Measurements from ENCODE around the gene MX1.
"Not testable (repeated sequence)": the region's sequence is repeated elsewhere in the genome, so short reads cannot be mapped to it uniquely, and the experiment has no call there.

Gene MX1

GRCh38 chr21:41406340-41406739 lies 19.7 kb upstream of the MX1 start:
- DNase-seq (ENCODE audit: low read depth in 2 of 2, low spot score in 1 of 2), result no peak

- no peak for DNase-seq (ENCODE audit: low read depth in 2 of 2, low spot score in 1 of 2)
Measured at GRCh38 chr21:41407541-41408460, 18.2 kb upstream of the MX1 start.

DNA sequence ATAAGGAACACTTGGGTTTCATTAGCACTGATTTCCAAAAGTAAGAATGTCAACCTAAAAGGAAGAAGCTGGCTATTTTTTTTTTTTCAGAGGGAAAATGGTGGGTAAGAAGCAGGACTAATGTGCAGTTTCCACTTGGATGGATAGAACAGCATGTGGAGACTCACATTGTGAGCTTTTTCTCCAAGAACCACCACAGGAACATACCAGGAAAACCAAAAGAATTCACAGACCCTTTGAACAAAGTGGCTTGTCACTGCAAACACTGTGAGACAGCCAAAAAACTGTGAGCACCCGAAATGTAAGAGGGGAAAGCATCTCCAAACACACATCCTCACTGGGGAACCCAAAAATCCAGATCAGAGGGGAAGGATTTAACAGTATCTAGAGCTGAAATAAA lies 15.7 kb upstream of the MX1 start:
- DNase-seq (ENCODE audit: low read depth in 2 of 2, low spot score in 1 of 2), result no peak

DNA sequence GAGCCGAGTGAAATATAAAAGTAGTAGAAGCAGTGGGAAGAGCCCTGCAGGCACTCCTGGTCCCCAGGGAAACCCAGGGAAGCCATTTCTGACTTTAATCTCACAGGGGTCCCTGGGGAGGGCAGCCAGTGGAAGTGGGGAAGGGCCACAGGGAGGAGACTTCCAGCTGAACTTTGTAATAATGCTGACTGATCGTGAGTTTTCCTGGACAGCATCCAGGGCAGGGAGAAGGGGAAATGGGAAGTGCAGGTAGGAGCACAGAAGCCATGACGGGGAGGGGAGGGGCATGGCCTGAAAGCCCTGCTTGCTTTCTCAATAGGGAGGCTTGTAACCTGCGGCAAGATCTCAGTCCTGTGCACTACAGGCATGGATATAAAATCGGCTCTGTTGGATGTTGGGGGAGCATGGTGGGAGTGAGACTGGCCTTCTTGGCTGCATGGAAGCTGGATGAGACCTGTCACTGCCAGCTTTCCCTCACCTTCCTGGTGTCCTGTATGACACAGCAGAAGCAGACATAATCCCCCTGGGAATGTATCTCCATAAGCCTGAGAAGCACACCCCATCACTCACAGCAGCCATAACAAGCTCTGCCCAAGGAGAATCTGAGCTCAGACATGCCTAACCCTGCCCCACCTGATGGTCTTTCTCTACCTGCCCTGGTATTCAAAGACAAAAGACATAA lies 15.1 kb upstream of the MX1 start:
- DNase-seq (ENCODE audit: low read depth in 2 of 2, low spot score in 1 of 2), result no peak

DNA sequence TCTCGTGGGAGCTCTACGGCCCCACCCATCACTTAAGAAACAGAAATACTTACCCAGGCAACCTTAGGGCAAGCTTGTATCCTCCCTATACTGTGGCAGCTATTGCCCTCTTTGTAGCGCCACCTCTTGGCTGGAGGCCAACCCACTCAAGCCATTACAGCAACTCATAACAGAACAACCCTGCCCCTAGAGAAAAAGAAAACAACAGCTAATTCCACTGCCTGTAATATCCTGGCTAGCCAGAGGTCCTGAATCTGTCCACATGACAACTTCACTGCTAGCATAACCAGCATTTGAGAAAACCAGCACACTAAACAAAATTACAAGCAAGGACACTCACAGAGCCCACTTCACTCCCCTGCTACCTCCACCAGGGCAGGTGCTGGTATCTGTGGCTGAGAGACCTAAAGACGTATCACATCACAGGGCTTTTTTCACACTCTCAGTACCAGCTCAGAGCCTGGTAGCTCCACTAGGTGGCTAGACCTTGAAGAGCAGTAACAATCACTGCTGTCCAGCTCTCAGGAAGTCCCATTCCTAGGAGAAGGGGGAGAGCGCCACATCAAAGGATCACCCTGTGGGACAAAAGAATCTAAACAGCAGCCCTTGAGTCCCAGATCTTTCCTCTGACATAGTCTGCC lies 14.5 kb upstream of the MX1 start:
- no peak for DNase-seq (ENCODE audit: low read depth in 2 of 2, low spot score in 1 of 2)

- not testable (repeated sequence) for DNase-seq (ENCODE audit: low read depth in 2 of 2, low spot score in 1 of 2)
Measured at GRCh38 chr21:41417505-41417904, 8.5 kb upstream of the MX1 start.

DNA sequence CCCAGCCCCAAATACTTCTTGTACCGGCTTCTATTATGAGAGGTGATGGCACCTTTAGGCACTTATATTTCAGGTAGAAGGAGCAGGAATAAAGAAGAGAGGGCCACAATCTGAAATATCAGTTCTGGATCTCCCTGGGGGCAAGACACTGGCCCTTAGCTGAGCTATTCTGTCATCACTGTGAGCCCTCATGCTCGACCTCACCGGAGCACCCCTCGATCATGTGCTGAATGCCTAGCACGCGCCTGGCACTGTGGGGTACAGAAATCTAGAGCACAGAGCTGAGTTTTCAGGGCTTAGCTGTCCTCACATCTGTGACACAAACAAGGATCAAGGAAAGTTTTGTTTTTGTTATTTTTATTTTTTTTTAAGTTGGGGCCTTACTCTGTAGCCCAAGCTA lies 7.6 kb upstream of the MX1 start:
- DNase-seq (ENCODE audit: low read depth in 2 of 2, low spot score in 1 of 2), result no peak

DNA sequence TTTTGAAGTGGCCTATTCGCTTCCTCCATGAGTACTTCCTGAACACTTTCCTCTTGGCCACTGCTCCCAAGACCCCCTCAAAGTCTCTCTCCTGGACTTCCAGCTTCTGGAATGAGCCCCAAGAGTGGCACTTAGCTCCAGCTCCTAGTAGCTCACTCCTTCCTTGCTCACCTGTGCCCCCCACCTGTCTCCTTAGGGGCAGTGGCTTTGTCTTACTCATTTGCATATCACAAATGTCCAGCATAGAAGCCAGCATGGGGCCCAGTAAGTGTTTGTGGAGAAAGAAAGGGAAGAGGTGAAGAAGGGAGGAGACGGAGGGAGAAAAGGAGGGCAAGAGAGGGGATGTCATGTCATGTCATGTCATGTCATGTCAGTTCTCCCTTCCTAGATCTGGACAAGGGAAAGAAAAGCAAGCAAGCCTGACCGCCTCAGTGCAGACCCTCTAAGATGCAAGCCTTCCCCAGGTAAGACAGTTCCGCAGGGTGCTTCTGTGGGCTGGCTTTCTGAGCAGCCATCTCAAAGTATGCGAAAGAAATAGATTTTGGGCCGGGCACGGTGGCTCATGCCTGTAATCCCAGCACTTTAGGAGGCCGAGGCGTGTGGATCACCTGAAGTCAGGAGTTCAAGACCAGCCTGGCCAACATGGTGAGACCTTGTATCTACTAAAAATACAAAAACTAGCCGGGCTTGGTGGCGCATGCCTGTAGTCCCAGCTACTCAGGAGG lies 6.9 kb upstream of the MX1 start:
- DNase-seq (ENCODE audit: low read depth in 2 of 2, low spot score in 1 of 2), result no peak

- peak; percentile 33 to 41 for DNase-seq (ENCODE audit: low read depth in 2 of 2, low spot score in 1 of 2)
Measured at GRCh38 chr21:41419921-41420862, 5.8 kb upstream of the MX1 start.

- not testable (repeated sequence) for DNase-seq (ENCODE audit: low read depth in 2 of 2, low spot score in 1 of 2)
Measured at GRCh38 chr21:41420998-41421397, 5.0 kb upstream of the MX1 start.

DNA sequence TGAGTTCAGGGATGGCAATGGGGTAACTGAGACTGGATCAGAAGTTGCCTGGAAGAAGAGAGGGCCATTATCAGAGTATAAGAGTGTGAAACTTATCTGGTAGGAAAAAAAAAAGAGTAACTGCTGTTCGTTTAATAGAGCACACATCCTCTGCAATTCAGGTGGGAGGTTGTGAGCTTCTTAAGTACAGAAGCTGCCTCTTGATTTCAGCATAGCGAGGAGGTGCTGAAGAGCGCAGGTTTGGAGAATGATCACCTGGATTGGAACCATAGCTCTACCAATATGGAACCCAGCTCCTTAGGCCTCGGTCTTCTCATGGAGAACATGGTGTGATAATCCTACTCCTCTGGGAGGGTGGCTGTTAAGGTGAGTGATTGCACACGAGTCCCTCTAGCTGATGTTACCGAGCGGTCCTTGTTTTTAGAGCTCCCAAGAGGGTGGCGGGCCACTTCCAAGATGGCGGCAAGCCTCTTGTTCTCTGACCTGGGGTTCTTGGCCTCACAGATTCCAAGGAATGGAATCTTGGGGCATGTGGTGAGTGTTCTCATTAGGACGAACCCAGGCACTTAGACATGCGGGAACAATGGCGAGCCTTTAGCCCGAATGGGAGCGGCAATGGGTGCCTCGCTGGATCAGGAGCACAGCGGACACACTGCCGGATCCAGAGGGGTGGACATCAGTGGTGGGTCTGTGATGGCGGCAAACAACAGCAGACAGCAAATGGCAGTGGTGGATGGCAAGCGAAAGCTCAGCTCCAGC lies 3.3 kb upstream of the MX1 start:
- no peak for DNase-seq (ENCODE audit: low read depth in 2 of 2, low spot score in 1 of 2)

GRCh38 chr21:41423305-41423636 lies 2.8 kb upstream of the MX1 start:
- not testable (repeated sequence) for DNase-seq (ENCODE audit: low read depth in 2 of 2, low spot score in 1 of 2)

- no peak for DNase-seq (ENCODE audit: low read depth in 2 of 2, low spot score in 1 of 2)
Measured at GRCh38 chr21:41425588-41425953, 468 bp upstream of the MX1 start.

DNA sequence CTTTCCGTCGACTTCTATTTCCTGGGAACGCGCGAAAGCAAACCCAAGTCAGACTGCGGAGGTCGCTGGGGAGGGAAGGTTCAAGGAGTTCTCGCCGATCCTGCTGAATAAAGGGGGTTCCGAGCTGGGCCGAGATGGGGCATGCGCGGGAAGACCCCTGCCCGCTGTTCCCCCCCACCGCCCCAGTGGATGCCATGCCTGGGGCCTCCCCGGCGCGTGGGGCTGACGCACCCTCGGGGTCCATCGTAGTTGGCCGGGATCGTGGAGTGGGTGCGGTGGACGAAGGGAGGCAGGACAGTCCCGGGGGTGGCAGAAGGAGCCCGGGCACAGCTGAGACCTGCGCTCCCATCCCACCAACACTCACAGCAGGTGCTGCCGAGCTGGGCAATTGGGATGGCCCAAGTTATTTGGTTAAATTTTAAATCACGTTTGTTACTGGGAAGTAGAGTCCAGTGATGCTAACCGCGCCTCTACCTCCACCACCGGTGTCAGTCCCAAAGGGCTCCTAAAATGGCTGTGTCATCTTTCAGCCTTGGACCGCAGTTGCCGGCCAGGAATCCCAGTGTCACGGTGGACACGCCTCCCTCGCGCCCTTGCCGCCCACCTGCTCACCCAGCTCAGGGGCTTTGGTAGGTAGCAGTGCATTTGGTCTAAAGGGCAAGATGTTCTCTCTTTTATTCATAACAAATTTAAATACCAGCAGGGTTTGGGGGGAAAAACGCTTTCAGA lies 801 bp downstream of the MX1 start:
- no peak for DNase-seq (ENCODE audit: low read depth in 2 of 2, low spot score in 1 of 2)

GRCh38 chr21:41427556-41427955 lies 1.5 kb downstream of the MX1 start:
- no peak for DNase-seq (ENCODE audit: low read depth in 2 of 2, low spot score in 1 of 2)

DNA sequence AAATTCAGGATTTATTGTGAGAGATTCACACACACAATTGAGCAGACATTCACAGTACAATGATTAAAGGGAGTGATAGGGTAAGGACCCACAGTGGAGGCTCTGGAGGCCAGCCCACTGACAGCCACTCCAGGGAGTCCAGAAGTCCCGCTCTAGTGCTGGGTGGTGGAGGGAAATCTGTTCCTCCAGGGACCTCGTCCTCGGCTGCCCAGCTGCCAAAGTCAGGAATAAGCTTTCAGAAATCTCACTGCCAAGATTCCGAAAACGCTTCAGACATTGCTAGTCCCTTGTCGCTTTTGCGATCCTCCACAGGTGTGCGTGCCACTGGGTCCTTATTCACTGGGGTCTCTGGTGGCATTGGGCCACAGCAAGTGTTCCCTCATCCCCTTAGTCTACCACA lies 2.3 kb downstream of the MX1 start:
- DNase-seq (ENCODE audit: low read depth in 2 of 2, low spot score in 1 of 2), result no peak

DNA sequence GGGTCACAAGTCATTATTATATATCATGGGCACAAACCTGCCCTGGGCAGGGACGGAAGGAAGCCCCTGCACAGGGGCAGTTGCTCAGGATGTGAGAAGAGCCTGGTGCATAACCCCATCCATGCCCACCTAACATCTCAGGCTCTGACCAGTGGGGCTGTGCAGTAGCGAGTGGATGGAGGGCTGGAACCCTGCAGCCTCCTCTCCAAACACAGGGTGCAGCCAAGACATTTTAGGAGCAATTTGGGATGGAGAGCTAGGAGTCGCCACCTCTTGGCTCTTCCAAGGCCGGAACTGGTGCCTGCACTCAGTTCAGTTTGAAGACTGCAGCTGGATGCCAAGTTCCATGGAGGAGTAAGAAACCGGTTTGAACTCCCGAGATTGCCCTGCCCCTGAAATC lies 2.8 kb downstream of the MX1 start:
- no peak for DNase-seq (ENCODE audit: low read depth in 2 of 2, low spot score in 1 of 2)

- no peak for DNase-seq (ENCODE audit: low read depth in 2 of 2, low spot score in 1 of 2)
Measured at GRCh38 chr21:41429305-41429704, 3.3 kb downstream of the MX1 start.

GRCh38 chr21:41429925-41430491 lies 4.0 kb downstream of the MX1 start:
- DNase-seq (ENCODE audit: low read depth in 2 of 2, low spot score in 1 of 2), result no peak
